Globus pallidus (tissue), 1 donor: ENCODE measurements around the gene C19orf25.
A peak's percentile ranks its signal among the peaks of the same experiment; 100 is the strongest.
"Not testable (repeated sequence)": the region's sequence is repeated elsewhere in the genome, so short reads cannot be mapped to it uniquely, and the experiment has no call there.

Source experiments
- DNase-seq: peaks from one replicate; pipeline ENCODE4 v3.0.0-alpha.2; 2015; ENCODE audit warnings: low spot score

The C19orf25 gene

GRCh38 chr19:1478934-1479707, at the start of gene C19orf25:
C19orf25 (minus strand) TSS chr19:1479215; CDS start chr19:1478903, 312 bp downstream.
- DNase-seq: peak; percentile 90

GRCh38 chr19:1527650-1528309, 48.8 kb upstream of the C19orf25 start:
- DNase-seq: no peak

GRCh38 chr19:1526979-1527649, 48.1 kb upstream of the C19orf25 start:
- no peak for DNase-seq

GRCh38 chr19:1526066-1526778, 47.2 kb upstream of the C19orf25 start:
- DNase-seq: no peak

- DNase-seq: no peak
Observed at GRCh38 chr19:1525343-1525742, 46.3 kb upstream of the C19orf25 start.

- no peak for DNase-seq
Observed at GRCh38 chr19:1524972-1525325, 45.9 kb upstream of the C19orf25 start.

GRCh38 chr19:1524287-1524971, 45.4 kb upstream of the C19orf25 start:
- no peak for DNase-seq

GRCh38 chr19:1523412-1524286, 44.6 kb upstream of the C19orf25 start, which contains the start of gene PLK5:
PLK5 (plus strand) TSS chr19:1524077; CDS start chr19:1526997, 2,920 bp downstream.
- DNase-seq: no peak

- DNase-seq: no peak
Observed at GRCh38 chr19:1522838-1523237, 43.8 kb upstream of the C19orf25 start.

GRCh38 chr19:1522061-1522460, 43.0 kb upstream of the C19orf25 start:
- DNase-seq: no peak

GRCh38 chr19:1521636-1522035, 42.6 kb upstream of the C19orf25 start:
- DNase-seq: peak; percentile 71

- DNase-seq: no peak
Observed at GRCh38 chr19:1520203-1520780, 41.3 kb upstream of the C19orf25 start.

- DNase-seq: not testable (repeated sequence)
Observed at GRCh38 chr19:1519802-1520201, 40.8 kb upstream of the C19orf25 start.

- no peak for DNase-seq
Observed at GRCh38 chr19:1518471-1518870, 39.5 kb upstream of the C19orf25 start.

GRCh38 chr19:1516395-1516753, 37.4 kb upstream of the C19orf25 start:
- no peak for DNase-seq

GRCh38 chr19:1514986-1515721, 36.1 kb upstream of the C19orf25 start:
- DNase-seq: no peak

- DNase-seq: no peak
Observed at GRCh38 chr19:1514295-1514661, 35.3 kb upstream of the C19orf25 start.

- no peak for DNase-seq
Observed at GRCh38 chr19:1513499-1514294, 34.7 kb upstream of the C19orf25 start.
